Adrenal gland (tissue), 12 donors: ENCODE measurements around the gene SOST. TPM values are rescaled to one million over a fixed set of nuclear protein-coding genes. Genes with fewer than 3 reads are reported as not detected.
"Not testable (repeated sequence)": the region's sequence is repeated elsewhere in the genome, so short reads cannot be mapped to it uniquely, and the experiment has no call there.

Experiments used
- DNase-seq, 7 donors: peaks; one replicate each; pipeline ENCODE4 v3.0.0-alpha.2; 2019 to 2020
- H3K27ac ChIP-seq, 5 donors: fragments of 200-600 bp; sonication (generic) in 4 of 5; 1 replicate in 3 of 5; 2 replicates in 2 of 5; pipeline versions ENCODE4 v1.5.1 to v1.8.0; 2016 to 2020; ENCODE audit warnings: mild to moderate bottlenecking in 1 of 5
- H3K27me3 ChIP-seq: fragments of 200-600 bp; 2 replicates; pipeline ENCODE4 v1.8.0; 2021
- H3K36me3 ChIP-seq, 2 donors: fragments of 200-600 bp; replicated peaks in 1 of 2; 1 replicate in 1 of 2; 2 replicates in 1 of 2; pipeline versions ENCODE4 v1.5.1 to v1.8.0; 2018 to 2022
- H3K4me1 ChIP-seq, 2 donors: fragments of 200-600 bp; replicated peaks in 1 of 2; 1 replicate in 1 of 2; 2 replicates in 1 of 2; pipeline versions ENCODE4 v1.5.1 to v1.8.0; 2018 to 2021
- H3K4me3 ChIP-seq, 4 donors: fragments of 200-600 bp; sonication (generic) in 3 of 4; one replicate each; pipeline ENCODE4 v1.5.1; 2016 to 2018
- H3K9me3 ChIP-seq, 3 donors: fragments of 200-600 bp; sonication (generic) in 1 of 3; replicated peaks in 1 of 3; 1 replicate in 2 of 3; 2 replicates in 1 of 3; pipeline versions ENCODE4 v1.5.1 to v1.8.0; 2016 to 2021
- POLR2A ChIP-seq, 2 donors: fragments of 450-650 bp; IDR thresholded peaks; one replicate each; pipeline ENCODE4 v1.6.1; 2017; ENCODE audit warnings: antibody characterized with exemption in 2 of 2, mild to moderate bottlenecking in 2 of 2, moderate library complexity in 1 of 2
- WGBS, 4 donors: extraction: QIAGEN DNeasy Blood & Tissue Kit in 2 of 4; methylation state at CpG; one replicate each; pipeline versions ENCODE4 v1.1.5 to v1.1.7; 2013 to 2017; 5-methylcytosine and 5-hydroxymethylcytosine counted together
- intact Hi-C, 2 donors: fragments of 100-400 bp; cut with DNase I; formaldehyde crosslinking; loops; one replicate each; pipeline versions ENCODE4 v1.14.1 to v1.15.0; 2022 to 2023
- polyA plus RNA-seq, 3 donors: library from polyadenylated mRNA; stranded (reverse); fragments of 200-250 nt in 2 of 3; fragments of 350-450 nt in 1 of 3; fragmentation: Illumina TruSeq in 1 of 3; extraction: RNeasy Lipid Tissue Mini Kit (QIAGEN cat#74804) in 1 of 3; gene quantifications; one replicate each; pipeline ENCODE4 v1.2.3, GENCODE V29; 2013 to 2014
- total RNA-seq, 9 donors: library from RNA; depleted of rRNA in 4 of 9; stranded (reverse); fragments of >200 nt in 4 of 9; fragments of 120-200 nt in 1 of 9; fragmentation: NEBNext Ultra II Directional in 1 of 9; extraction: Animal tissue kit (Norgen Biotek cat#: 25700) in 1 of 9; gene quantifications; one replicate each; pipeline versions ENCODE4 v1.1.0 to v1.2.4, GENCODE V29; 2013 to 2023
- TF ChIP-seq, protein P1 (sequence below), 6 experiments: fragments of 450-650 bp in 4 of 6; fragments of 200-600 bp in 2 of 6; sonication (generic) in 1 of 6; IDR thresholded peaks; 1 replicate in 5 of 6; 2 replicates in 1 of 6; pipeline versions ENCODE4 v1.5.1 to v1.8.0; 2016 to 2021; ENCODE audit warnings: antibody characterized with exemption in 6 of 6, mild to moderate bottlenecking in 2 of 6, moderate library complexity in 1 of 6
- donor health status: healthy with polysubstance abuse.
- donor health status: Bipolar disorder and iron deficiency.
- donor health status: DM: yes; HTN: yes; CAD: no.
- donor health status: DM: no; HTN: no; CAD: no.
- donor health status: DM: no; HTN: no; CAD: no.
- donor health status: DM: yes; HTN: yes; CAD: no.

SOST gene
- total and polyA plus RNA-seq, 12 donors, result not detected

DNA sequence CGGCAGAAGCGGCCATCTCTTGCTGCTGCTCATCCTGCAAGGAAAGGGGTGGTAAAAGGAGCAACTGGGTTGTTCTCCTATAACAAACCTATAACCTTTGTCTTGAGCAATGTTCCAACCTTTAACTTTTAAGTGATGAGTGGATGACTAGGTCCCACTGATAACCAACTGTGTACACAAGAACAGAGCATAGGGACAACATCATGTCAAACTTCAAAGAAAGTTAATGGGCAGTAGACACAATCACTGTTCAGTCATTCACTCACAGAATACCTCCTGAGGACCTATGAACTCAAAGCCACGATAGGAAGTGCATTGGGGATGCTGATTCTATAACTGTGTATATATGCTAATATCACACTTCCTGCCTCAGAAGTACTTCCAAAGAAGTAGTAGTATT is 43.3 kb upstream of the SOST start:
- H3K4me3 ChIP-seq, result no peak overlapping the region
- H3K4me1 ChIP-seq, result no peaks in the 10 kb centered on the region
- no peaks in the 10 kb centered on the region for H3K36me3 ChIP-seq
- no peaks in the 10 kb centered on the region for H3K27me3 ChIP-seq
- no peak for DNase-seq
- TF ChIP-seq, protein P1, sequence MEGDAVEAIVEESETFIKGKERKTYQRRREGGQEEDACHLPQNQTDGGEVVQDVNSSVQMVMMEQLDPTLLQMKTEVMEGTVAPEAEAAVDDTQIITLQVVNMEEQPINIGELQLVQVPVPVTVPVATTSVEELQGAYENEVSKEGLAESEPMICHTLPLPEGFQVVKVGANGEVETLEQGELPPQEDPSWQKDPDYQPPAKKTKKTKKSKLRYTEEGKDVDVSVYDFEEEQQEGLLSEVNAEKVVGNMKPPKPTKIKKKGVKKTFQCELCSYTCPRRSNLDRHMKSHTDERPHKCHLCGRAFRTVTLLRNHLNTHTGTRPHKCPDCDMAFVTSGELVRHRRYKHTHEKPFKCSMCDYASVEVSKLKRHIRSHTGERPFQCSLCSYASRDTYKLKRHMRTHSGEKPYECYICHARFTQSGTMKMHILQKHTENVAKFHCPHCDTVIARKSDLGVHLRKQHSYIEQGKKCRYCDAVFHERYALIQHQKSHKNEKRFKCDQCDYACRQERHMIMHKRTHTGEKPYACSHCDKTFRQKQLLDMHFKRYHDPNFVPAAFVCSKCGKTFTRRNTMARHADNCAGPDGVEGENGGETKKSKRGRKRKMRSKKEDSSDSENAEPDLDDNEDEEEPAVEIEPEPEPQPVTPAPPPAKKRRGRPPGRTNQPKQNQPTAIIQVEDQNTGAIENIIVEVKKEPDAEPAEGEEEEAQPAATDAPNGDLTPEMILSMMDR (IDR thresholded peaks at IDR 0.05), result no peak
- no peak for TF ChIP-seq POLR2A (IDR thresholded peaks at IDR 0.05)
- intact Hi-C loops, result no loop called here
- H3K27ac ChIP-seq, result no peak overlapping the region
- no peaks in the 10 kb centered on the region for H3K9me3 ChIP-seq
- 80 to 89% (median 83%) methylated on average over 3 of the region's 3 CpGs for WGBS, 4 donors

DNA sequence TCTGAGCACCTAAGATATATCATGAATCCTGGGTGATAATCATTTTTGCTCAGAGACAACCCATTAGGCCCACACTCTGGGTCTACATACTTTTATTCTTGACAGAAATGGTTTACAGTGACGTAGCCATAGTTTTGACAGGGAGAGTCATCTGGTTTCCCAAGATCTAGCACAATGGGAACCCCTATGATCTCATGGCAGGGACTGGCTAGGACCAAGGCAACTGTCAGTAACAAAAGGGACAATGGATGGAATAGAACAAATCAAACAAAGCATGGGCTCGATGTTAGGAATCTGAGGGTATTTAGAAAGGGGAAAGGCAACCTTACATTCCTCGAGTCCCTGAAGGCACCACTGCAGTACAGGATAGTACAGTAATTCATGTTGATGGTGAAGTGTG is 42.1 kb upstream of the SOST start:
- Histone ChIP-seq H3K36me3 (no peaks in the 10 kb centered on the region), H3K4me3 (no peak overlapping the region)

DNA sequence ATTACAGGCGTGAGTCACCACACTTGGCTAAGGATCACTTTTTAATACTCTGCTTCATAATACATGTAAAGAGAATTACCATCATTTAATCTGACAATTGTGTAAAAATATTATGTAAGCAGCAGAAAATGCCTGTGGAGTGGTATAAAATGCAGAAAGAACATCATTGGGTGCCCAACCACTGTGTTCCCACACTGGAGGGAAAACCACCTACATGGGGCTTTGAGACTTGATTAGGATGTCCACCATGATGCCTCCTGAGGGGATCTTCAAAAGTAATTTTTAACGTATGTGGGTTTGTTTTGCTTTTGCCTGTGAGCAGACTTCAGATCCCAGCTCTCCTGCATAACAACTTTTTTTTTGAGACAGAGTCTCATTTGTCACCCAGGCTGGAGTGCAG is 40.5 kb upstream of the SOST start:
- no peaks in the 10 kb centered on the region for H3K36me3 ChIP-seq
- intact Hi-C loops, result no loop called here
- TF ChIP-seq, protein P1 (IDR thresholded peaks at IDR 0.05), result no peak
- no peak for TF ChIP-seq POLR2A (IDR thresholded peaks at IDR 0.05)
- no peak overlapping the region for H3K4me3 ChIP-seq
- no peaks in the 10 kb centered on the region for H3K4me1 ChIP-seq
- H3K9me3 ChIP-seq, result no peaks in the 10 kb centered on the region
- 65 to 83% (median 70%) methylated on average over 2 of the region's 2 CpGs for WGBS, 4 donors
- DNase-seq, result no peak
- no peak overlapping the region for H3K27ac ChIP-seq
- H3K27me3 ChIP-seq, result no peaks in the 10 kb centered on the region

More for the DNA sequence above, 42.1 kb upstream of the SOST start:
- no peak for DNase-seq
- Histone ChIP-seq H3K27ac (no peak overlapping the region), H3K9me3 (no peaks in the 10 kb centered on the region), H3K4me1 (no peaks in the 10 kb centered on the region), H3K27me3 (no peaks in the 10 kb centered on the region)
- TF ChIP-seq POLR2A (IDR thresholded peaks at IDR 0.05), result no peak
- TF ChIP-seq, protein P1 (IDR thresholded peaks at IDR 0.05), result no peak
- intact Hi-C loops, result no loop called here
- WGBS, 4 donors, result 86 to 94% (median 88%) methylated on average over 3 of the region's 3 CpGs

DNA sequence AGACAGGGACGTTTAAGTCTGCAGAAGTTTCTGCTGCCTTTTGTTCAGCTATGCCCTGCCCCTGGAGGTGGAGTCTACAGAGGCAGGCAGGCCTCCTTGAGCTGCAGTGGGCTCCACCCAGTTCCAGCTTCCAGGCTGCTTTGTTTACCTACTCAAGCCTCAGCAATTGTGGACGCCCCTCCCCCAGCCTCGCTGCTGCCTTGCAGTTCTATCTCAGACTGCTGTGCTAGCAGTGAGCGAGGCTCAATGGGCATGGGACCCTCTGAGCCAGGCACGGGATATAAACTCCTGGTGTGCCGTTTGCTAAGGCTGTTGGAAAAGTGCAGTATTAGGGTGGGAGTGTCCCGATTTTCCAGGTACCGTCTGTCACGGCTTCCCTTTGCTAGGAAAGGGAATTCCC is 39.4 kb upstream of the SOST start:
- H3K36me3 ChIP-seq, H3K9me3 ChIP-seq, intact Hi-C loops, H3K4me3 ChIP-seq, DNase-seq, H3K27ac ChIP-seq, H3K4me1 ChIP-seq, H3K27me3 ChIP-seq: not testable (repeated sequence)
- 78 to 91% (median 88%) methylated on average over 4 to 9 of the region's 9 CpGs for WGBS, 4 donors

DNA sequence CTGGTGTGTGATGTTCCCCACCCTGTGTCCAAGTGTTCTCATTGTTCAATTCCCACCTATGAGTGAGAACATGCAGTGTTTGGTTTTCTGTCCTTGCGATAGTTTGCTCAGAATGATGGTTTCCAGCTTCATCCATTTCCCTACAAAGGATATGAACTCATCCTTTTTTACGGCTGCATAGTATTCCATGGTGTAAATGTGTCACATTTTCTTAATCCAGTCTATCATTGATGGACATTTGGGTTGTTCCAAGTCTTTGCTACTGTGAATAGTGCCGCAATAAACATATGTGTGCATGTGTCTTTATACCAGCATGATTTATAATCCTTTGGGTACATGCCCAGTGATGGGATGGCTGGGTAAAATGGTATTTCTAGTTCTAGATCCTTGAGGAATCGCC is 34.1 kb upstream of the SOST start:
- intact Hi-C loops, H3K4me3 ChIP-seq, DNase-seq, H3K27me3 ChIP-seq, H3K27ac ChIP-seq, H3K4me1 ChIP-seq, H3K36me3 ChIP-seq, H3K9me3 ChIP-seq: not testable (repeated sequence)
- 75 to 88% (median 77%) methylated on average over 4 of the region's 4 CpGs for WGBS, 4 donors
